NCI-H510A treated with DMSO at 0.1 percent for 48 hours (cell line): Measurements from ENCODE around the gene AP1G1.
"Not testable (repeated sequence)": the region's sequence is repeated elsewhere in the genome, so short reads cannot be mapped to it uniquely, and the experiment has no call there.

Experiments used
- DNase-seq: peaks from one replicate; lab custom pipeline; 2025; lab: John Stamatoyannopoulos, UW

AP1G1 gene

DNA sequence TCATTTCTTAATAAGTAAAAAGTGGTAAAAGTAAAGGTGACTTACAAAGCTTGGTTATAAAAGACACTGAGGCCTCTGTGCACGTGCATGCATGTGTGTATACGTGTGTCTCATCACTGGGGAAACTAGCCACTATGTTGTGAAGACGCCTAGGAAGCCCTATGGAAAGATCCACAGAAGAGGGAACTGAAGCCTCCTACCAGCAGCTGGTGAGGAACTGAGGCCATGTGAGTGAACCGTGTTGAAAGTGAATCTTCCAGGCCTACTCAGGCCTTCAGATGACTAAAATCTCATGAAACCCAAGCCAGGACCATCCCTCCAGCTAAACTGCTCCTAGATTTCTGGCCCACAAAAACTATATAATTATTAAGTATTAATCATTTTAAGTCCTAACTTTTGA lies 107.8 kb downstream of the AP1G1 start:
- DNase-seq: no peak

DNA sequence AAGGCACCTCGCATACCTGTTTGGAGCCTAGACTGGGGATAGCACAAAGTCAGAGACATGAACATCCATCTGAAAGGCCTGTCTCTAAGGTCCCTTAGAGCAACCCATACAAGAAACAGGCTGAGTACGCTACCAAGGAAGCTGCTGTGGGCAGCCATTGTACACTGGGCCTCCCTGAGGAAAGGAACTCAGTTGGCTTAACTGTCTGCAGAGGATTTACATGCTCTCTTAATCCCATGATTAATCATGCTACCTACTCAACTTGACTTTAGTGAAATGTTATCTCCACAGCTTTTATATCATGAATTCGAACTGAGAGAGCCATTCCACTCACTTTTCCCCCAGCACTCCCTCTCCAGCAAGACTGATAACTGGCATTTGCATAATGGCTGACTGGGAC lies 110.1 kb downstream of the AP1G1 start:
- no peak for DNase-seq

DNA sequence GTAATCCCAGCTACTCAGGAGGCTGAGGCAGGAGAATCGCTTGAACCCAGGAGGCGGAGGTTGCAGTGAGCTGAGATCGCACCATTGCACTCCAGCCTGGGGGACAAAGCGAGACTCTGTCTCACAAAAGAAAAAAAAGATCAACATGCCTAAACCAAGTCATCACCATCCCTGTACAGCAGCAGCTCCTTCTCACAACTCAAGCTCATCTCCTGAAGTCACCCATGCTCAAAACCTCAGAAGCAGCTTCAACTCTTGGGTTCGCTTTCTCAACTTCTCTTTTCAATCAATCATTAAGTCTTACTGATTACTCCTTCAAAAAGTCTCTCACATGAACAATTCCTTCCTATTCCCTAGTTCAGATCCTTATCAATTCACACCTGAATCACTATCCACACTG lies 115.5 kb downstream of the AP1G1 start:
- no peak for DNase-seq

DNA sequence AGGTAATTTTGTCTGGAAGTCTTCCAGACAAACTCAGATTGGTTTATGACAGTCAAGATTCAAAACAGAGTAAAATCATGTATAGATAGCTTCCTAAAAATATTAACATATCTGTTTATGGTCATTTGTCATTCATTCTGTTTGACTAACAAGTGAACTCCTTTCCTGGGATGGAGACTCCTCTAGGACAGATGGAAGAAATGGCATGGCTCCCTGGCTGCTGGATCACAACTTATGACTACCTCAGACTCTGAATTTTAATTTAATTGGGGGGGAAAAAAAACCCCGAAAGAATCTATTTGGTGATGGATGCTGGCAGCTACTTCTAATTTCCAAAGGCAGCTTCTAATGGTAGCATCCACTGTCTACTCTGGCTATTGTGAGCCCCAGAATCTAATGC lies 118.7 kb downstream of the AP1G1 start:
- DNase-seq: no peak

DNA sequence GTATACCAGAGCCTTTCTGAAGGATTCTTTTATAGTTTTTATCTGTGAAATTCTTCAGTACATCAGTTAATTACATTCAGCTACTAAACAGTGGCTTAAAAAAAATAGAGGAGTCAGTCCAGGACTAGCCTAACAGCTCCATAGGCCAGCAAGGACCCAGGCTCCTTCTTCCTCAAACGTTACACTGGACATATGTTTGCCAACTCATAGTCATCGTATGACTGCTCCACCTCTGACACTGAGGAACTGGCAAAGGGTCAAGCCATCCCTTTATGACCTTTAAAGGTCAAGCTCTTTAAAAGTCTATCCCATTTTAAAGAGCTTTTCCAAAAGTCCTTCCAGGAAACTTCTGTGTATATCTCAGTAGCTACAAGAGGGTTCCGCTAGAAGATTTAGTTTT lies 120.8 kb downstream of the AP1G1 start:
- no peak for DNase-seq

DNA sequence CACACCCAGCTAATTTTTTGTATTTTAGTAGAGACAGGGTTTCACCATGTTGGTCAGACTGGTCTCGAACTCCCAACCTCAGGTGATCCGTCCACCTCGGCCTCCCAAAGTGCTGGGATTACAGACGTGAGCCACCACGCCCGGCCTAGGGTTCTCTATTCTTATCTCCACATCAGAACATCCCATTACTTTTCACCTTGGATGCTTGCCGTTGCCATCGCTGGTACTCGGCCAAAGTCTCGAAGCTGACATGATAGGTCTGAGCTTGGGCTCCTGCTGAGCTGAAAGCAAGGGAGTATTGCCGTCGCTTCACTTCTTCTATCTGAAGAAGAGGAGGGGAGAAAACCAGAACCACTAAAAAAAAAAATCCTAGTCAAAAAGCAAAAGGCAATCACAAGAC lies 124.4 kb downstream of the AP1G1 start:
- not testable (repeated sequence) for DNase-seq

DNA sequence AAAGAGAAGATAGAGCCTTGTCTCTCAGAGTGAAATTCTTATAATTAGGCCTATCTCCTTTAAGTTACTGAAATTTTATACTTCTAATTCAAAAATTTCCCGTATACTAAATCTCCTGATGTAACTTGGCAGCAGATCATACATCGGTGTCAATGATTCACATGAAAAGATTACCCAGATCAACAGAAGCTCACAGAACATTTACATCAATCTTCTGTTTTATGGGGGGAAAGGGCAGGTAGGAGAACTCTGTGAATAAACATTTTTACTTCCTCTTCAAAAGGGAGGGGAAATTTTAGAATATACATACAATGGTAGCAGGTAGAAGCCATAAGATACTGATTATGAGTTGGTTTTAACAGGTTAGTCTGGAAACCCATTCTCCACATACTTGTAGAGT lies 127.3 kb downstream of the AP1G1 start:
- DNase-seq: no peak
